Measurements from ENCODE around the gene FATE1. TPM values are rescaled to one million over a fixed set of nuclear protein-coding genes. Genes with fewer than 3 reads are reported as not detected.

The FATE1 gene
- polyA plus RNA-seq, 1 donor from 2014 or later = not detected

DNA sequence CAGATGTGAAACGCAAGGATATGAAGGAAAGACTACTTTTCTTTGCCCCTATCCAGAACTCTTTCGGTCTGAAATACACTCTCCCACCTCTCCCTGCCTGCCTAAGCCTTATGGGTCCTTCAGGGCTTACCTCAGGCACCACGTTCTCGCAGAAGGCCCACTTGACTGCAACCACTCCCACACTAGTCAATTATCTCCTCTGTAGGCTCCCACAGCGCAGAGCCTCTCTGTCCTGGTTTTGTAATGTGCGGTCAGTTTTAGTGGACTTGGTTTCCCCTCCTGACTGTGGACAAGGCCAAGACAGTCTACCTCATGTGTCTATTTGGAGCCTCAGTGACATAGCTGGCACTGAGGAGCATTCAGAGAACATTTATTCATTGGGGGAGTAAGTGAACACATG lies 29.8 kb downstream of the FATE1 start:
- no peak overlapping the region for H3K4me2 ChIP-seq (ENCODE audit: low read length)
- no peaks in the 10 kb centered on the region for H3K27me3 ChIP-seq (ENCODE audit: insufficient read depth, low read depth, low read length)
- H2AFZ ChIP-seq (ENCODE audit: low read depth, low read length) = no peak overlapping the region
- no peaks in the 10 kb centered on the region for H3K36me3 ChIP-seq (ENCODE audit: insufficient read depth, low read length)
- TF ChIP-seq EZH2 (IDR thresholded peaks at IDR 0.05; ENCODE audit: borderline replicate concordance, insufficient read depth, low read length, poor library complexity, severe bottlenecking) (no peak), POLR2AphosphoS5 (IDR thresholded peaks at IDR 0.05) (no peak)
- TF ChIP-seq, protein P1, sequence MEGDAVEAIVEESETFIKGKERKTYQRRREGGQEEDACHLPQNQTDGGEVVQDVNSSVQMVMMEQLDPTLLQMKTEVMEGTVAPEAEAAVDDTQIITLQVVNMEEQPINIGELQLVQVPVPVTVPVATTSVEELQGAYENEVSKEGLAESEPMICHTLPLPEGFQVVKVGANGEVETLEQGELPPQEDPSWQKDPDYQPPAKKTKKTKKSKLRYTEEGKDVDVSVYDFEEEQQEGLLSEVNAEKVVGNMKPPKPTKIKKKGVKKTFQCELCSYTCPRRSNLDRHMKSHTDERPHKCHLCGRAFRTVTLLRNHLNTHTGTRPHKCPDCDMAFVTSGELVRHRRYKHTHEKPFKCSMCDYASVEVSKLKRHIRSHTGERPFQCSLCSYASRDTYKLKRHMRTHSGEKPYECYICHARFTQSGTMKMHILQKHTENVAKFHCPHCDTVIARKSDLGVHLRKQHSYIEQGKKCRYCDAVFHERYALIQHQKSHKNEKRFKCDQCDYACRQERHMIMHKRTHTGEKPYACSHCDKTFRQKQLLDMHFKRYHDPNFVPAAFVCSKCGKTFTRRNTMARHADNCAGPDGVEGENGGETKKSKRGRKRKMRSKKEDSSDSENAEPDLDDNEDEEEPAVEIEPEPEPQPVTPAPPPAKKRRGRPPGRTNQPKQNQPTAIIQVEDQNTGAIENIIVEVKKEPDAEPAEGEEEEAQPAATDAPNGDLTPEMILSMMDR (IDR thresholded peaks at IDR 0.05; ENCODE audit: poor library complexity, severe bottlenecking) = no peak
- H3K4me3 ChIP-seq (ENCODE audit: low read length) = no peak overlapping the region
- H3K79me2 ChIP-seq (replicated peaks; ENCODE audit: insufficient read depth, low read length) = no peaks in the 10 kb centered on the region
- no peaks in the 10 kb centered on the region for H4K20me1 ChIP-seq (ENCODE audit: insufficient read depth)
- no peak overlapping the region for H3K27ac ChIP-seq (ENCODE audit: low read length)
- no peak overlapping the region for H3K9ac ChIP-seq (ENCODE audit: low read length)
- H3K9me2 ChIP-seq (ENCODE audit: insufficient read depth, low read length) = no peaks in the 10 kb centered on the region
- H3F3A ChIP-seq (ENCODE audit: insufficient read depth, low read length, poor library complexity, severe bottlenecking) = no peaks in the 10 kb centered on the region
- no peaks in the 10 kb centered on the region for H3K9me3 ChIP-seq (ENCODE audit: low read length)

DNA sequence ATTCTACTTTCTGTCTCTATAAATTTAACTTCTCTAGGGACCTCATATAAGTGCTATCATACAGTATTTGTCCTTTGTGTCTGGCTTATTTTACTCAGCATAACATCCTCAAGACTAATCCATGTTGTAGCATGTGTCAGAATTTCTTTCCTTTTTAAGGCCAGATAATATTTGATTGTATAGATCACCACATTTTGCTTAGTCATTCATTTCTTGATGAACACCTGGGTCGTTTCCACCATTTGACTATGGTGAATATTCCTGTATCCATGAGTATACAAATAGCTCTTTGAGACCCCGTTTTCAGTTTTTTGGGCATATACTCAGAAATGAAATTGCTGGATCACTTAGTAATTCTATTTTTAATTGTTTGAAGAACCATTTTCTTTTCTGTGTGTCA lies 30.7 kb downstream of the FATE1 start:
- Histone ChIP-seq H3K79me2 (replicated peaks; ENCODE audit: insufficient read depth, low read length) (no peaks in the 10 kb centered on the region), H3K9me2 (ENCODE audit: insufficient read depth, low read length) (no peaks in the 10 kb centered on the region), H3K36me3 (ENCODE audit: insufficient read depth, low read length) (no peaks in the 10 kb centered on the region), H3K9ac (ENCODE audit: low read length) (no peak overlapping the region), H3K4me2 (ENCODE audit: low read length) (no peak overlapping the region), H4K20me1 (ENCODE audit: insufficient read depth) (no peaks in the 10 kb centered on the region), H3K4me3 (ENCODE audit: low read length) (no peak overlapping the region), H3F3A (ENCODE audit: insufficient read depth, low read length, poor library complexity, severe bottlenecking) (no peaks in the 10 kb centered on the region), H3K27me3 (ENCODE audit: insufficient read depth, low read depth, low read length) (no peaks in the 10 kb centered on the region), H3K9me3 (ENCODE audit: low read length) (no peaks in the 10 kb centered on the region), H3K27ac (ENCODE audit: low read length) (no peak overlapping the region), H2AFZ (ENCODE audit: low read depth, low read length) (no peak overlapping the region)
- TF ChIP-seq, protein P1 (IDR thresholded peaks at IDR 0.05; ENCODE audit: poor library complexity, severe bottlenecking) = no peak
- no peak for TF ChIP-seq EZH2 (IDR thresholded peaks at IDR 0.05; ENCODE audit: borderline replicate concordance, insufficient read depth, low read length, poor library complexity, severe bottlenecking)
- no peak for TF ChIP-seq RAD21 (conservative IDR thresholded peaks at IDR 0.05)
- TF ChIP-seq POLR2AphosphoS5 (IDR thresholded peaks at IDR 0.05) = no peak
- no peak for TF ChIP-seq MXI1 (conservative IDR thresholded peaks at IDR 0.05; ENCODE audit: poor library complexity, severe bottlenecking)
- no peak for TF ChIP-seq TAF1 (IDR thresholded peaks at IDR 0.05; ENCODE audit: low read depth)

DNA sequence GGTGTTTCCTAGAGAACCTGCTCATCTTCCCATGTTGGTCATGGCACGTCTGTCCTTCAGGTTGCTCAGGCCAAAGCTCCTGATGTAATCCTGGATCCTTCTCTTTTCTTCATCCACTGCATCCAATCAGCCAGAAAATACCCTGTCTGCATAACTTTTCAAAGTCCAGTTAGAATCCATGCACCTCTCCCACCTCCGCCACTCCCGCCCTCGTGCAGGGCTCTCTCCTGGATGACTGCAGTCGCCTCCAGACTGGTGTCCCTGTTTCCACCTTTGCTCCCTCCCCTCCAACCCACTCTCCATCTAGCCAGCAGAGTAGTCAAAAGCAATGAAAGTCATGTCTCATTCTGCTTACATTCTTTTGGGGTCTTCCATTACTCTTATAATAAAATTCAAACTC lies 34.7 kb downstream of the FATE1 start:
- Histone ChIP-seq H3K9me3 (ENCODE audit: low read length) (no peaks in the 10 kb centered on the region), H3K79me2 (replicated peaks; ENCODE audit: insufficient read depth, low read length) (no peaks in the 10 kb centered on the region), H4K20me1 (ENCODE audit: insufficient read depth) (no peaks in the 10 kb centered on the region), H2AFZ (ENCODE audit: low read depth, low read length) (no peak overlapping the region), H3K36me3 (ENCODE audit: insufficient read depth, low read length) (no peaks in the 10 kb centered on the region), H3K9ac (ENCODE audit: low read length) (no peak overlapping the region), H3K4me2 (ENCODE audit: low read length) (no peak overlapping the region), H3F3A (ENCODE audit: insufficient read depth, low read length, poor library complexity, severe bottlenecking) (no peaks in the 10 kb centered on the region), H3K9me2 (ENCODE audit: insufficient read depth, low read length) (no peaks in the 10 kb centered on the region), H3K4me3 (ENCODE audit: low read length) (no peak overlapping the region), H3K27me3 (ENCODE audit: insufficient read depth, low read depth, low read length) (no peaks in the 10 kb centered on the region), H3K27ac (ENCODE audit: low read length) (no peak overlapping the region)
- TF ChIP-seq TAF1 (IDR thresholded peaks at IDR 0.05; ENCODE audit: low read depth) = no peak
- TF ChIP-seq, protein P1 (IDR thresholded peaks at IDR 0.05; ENCODE audit: poor library complexity, severe bottlenecking) = no peak
- TF ChIP-seq EZH2 (IDR thresholded peaks at IDR 0.05; ENCODE audit: borderline replicate concordance, insufficient read depth, low read length, poor library complexity, severe bottlenecking) = no peak
